ENCODE results near the gene B3GNT8.
A peak's percentile ranks its signal among the peaks of the same experiment; 100 is the strongest.

B3GNT8 gene

DNA sequence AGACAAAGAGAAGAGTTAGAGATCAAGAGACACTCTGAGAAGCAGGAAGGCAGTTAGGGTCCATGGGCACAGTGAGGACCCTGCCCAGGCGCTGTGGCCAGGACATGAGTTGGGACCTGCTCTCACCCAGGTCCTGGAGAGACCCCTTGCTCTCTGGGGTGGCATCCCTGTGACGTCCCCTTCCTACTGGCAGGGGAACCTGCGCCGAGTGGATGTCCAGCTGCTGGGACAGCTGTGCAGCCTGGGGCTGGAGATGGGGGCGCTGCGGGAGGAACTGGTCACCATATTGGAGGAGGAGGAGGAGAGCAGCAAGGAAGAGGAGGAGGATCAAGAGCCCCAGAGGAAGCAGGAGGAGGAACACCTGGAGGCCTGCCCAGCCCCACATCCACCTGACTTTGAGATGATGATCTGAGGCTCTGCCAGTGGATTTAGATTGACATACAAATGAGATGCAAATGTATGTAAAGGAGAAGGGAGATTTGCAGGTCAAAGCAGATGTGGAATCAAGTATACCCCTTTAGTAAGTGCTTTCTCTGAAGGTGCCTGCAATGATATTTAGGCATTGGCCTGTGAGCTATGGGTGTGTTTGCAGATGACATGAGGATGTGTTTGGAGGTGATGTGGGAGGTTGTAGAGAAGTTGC is 16.8 kb upstream of the B3GNT8 start:
- TF ChIP-seq, protein P1, sequence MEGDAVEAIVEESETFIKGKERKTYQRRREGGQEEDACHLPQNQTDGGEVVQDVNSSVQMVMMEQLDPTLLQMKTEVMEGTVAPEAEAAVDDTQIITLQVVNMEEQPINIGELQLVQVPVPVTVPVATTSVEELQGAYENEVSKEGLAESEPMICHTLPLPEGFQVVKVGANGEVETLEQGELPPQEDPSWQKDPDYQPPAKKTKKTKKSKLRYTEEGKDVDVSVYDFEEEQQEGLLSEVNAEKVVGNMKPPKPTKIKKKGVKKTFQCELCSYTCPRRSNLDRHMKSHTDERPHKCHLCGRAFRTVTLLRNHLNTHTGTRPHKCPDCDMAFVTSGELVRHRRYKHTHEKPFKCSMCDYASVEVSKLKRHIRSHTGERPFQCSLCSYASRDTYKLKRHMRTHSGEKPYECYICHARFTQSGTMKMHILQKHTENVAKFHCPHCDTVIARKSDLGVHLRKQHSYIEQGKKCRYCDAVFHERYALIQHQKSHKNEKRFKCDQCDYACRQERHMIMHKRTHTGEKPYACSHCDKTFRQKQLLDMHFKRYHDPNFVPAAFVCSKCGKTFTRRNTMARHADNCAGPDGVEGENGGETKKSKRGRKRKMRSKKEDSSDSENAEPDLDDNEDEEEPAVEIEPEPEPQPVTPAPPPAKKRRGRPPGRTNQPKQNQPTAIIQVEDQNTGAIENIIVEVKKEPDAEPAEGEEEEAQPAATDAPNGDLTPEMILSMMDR (IDR thresholded peaks at IDR 0.05; ENCODE audit: borderline replicate concordance, control extremely low read depth, extremely low read depth, insufficient read depth, missing control alignments) = no peak
- in situ Hi-C loops (cut with MboI; ENCODE audit: low sequenced_read_pairs, unreplicated experiment) = loop anchor here (5.0 kb wide), 1 partner anchor 128 kb away; no protein-coding TSS in a partner anchor
- DNase-seq (ENCODE audit: low spot score) = no peak

DNA sequence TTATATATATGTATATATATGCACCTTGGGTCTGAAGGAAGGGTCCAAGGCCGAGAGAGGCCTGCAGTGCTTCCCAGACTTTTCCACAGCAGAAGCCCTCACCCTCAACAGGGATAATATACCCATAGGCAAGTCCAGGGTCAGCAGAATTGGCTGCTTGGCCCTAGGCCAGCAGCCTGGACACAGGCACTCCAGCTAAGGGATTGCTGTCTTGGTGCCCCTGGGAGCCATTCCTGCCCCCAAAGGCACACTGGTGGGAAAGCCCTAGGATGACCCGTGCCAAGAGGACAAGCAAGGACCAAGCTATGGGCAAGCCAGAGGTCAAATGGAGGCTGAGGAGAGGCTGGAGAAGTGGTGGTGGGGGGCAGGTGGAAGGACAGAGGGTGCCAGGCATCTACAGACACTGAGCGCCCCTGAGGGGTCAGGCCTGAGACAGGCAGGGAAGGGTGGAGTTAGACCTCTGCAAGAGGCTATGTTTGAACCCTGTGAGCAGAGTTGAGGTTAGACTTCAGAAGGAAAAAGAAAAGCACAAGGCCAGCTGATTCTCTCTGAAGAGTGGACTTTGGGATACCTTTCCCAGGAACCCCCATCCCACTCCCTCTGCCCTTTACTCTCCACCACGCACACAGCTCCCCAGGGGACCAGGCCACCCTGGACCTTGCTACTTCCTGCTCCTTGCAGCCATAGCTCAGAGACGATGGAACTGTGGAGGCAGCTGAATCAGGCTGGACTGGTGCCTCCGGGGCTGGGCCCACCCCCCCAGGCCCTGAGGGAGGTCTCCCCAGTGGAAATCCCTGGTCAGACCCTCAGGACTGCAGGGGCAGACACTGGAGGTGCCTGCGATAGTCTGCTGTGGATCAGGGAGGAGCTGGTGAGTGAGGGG is 15.5 kb upstream of the B3GNT8 start, which contains the start of gene ERICH4:
Gene ERICH4, plus strand, starts transcription at position 684 of the 883 bp plus-strand sequence. Its CDS starts 14 bp downstream, at position 698.
- in situ Hi-C loops (cut with MboI; ENCODE audit: low sequenced_read_pairs, unreplicated experiment) = loop anchor here (5.0 kb wide), 1 partner anchor 130 kb away; no protein-coding TSS in a partner anchor
- TF ChIP-seq, protein P1 (IDR thresholded peaks at IDR 0.05; ENCODE audit: borderline replicate concordance, control extremely low read depth, extremely low read depth, insufficient read depth, missing control alignments) = no peak

DNA sequence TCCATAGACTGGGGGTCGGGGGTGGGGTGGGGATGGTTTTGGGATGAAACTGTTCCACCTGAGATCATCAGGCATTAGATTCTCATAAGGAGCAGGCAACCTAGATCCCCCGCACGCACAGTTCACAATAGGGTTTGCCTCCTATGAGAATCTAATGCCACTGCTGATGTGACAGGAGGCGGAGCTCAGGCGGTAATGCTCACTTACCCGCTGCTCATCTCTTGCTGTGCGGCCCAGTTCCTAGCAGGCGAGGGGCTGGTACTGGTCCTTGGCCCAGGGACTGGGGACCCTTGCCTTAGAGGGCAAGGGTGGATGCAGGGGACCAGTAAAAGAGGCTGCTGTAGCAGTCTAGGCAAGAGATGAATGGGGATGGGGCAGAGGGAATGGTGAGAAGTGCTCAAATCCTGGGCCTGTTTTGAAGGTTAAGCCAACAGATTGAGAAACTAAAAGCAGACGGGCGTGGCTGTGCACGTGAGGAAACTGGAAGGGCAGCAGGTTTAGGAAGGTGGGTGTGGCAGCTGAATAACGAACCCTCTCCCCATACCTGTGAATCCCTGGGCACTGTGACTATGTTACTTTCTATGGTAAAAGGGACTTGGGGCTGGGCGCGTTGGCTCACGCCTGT is 14.3 kb upstream of the B3GNT8 start:
- in situ Hi-C loops (cut with MboI; ENCODE audit: low sequenced_read_pairs, unreplicated experiment) = loop anchor here (5.0 kb wide), 1 partner anchor 131 kb away; no protein-coding TSS in a partner anchor
- no peak for DNase-seq (ENCODE audit: low spot score)
- TF ChIP-seq, protein P1 (IDR thresholded peaks at IDR 0.05; ENCODE audit: borderline replicate concordance, control extremely low read depth, extremely low read depth, insufficient read depth, missing control alignments) = no peak

More for the DNA sequence above, 15.5 kb upstream of the B3GNT8 start, which contains the start of gene ERICH4:
- no peak for DNase-seq (ENCODE audit: low spot score)

DNA sequence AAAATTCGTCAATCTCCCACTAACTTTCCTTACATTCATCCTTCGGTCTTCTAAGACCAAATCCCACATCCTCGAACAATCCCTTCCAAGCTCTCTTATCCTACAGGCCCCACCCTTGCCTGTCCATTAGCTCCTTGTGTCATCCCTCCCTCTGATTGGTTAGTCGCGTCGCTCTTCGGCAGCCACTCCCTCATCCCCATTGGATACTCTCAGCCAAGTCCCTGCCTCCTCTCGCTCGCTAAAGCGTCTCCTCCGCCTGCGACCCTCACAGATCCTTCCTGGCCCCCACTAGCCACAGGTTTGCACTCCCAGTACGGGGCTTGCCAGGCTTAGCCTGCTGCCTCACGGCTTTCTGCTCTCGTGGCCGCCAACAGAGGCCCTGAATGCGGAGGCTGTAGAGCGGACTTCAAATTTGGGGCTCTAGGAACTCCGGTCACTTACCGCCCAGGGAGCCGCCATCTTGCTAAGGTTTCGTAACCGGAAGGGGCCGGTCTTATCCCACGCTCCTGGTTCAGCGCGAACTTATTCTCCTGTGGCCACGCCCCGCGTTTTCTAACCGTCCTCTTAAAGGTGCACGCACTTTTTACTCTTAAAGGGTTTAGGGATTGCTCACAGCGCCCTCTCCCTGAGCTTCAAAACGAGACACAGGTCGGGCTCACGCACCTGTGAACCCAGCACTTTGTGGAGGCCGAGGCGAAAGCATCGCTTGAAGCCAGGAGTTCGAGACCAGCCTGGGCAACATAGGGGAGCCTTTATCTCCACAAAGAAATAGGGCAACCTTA is 12.5 kb upstream of the B3GNT8 start, which contains the start of gene DMAC2:
Gene DMAC2, minus strand, starts transcription at position 472 of the 782 bp plus-strand sequence. Its CDS starts 13 bp downstream, at position 459.
- peak; percentile 93 for DNase-seq (ENCODE audit: low spot score)
- in situ Hi-C loops (cut with MboI; ENCODE audit: low sequenced_read_pairs, unreplicated experiment) = loop anchor here (5.0 kb wide), 1 partner anchor 133 kb away; no protein-coding TSS in a partner anchor
- TF ChIP-seq, protein P1 (IDR thresholded peaks at IDR 0.05; ENCODE audit: borderline replicate concordance, control extremely low read depth, extremely low read depth, insufficient read depth, missing control alignments) = peak; percentile 66

DNA sequence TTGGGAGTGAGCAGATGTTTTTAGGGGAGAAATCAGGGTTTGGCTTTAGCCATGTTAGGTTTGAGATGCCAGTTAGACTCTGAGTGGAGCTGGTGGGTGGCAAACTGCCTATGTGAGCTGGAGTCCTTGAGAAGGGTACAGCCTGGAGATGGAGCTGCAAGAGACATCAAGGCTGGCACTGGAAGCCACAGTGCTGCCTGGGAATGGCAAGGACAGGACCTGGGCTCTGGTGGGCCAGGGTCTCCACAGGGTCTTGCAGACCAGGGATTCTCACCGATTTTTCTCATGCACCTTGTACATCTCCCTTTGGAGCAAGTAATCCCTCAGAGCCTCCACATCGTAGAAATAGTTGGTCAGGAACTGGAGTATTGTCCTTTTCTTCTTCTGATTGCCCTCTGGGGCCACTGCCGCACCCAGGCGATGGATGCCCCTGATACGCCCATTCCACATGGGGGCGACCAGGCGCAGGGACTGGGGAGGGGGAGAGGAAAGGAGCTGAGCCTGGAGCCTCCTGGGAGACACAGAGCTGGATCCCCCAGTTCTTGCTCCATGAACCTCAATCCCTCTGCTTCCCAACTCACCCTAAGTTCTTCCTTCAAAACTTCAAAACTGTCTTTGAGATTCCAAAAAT is 10.9 kb upstream of the B3GNT8 start:
- peak; percentile 11 for DNase-seq (ENCODE audit: low spot score)
- TF ChIP-seq, protein P1 (IDR thresholded peaks at IDR 0.05; ENCODE audit: borderline replicate concordance, control extremely low read depth, extremely low read depth, insufficient read depth, missing control alignments) = no peak
- in situ Hi-C loops (cut with MboI; ENCODE audit: low sequenced_read_pairs, unreplicated experiment) = no loop called here
